Heart right ventricle (tissue), 16 donors: Measurements from ENCODE around the gene MFSD12. TPM values are rescaled to one million over a fixed set of nuclear protein-coding genes. Genes with fewer than 3 reads are reported as not detected.

Source experiments
- ATAC-seq, 8 donors: fragments of 200-7000 bp; cut with Tn5 transposase; one replicate each; pipeline ENCODE4 v1.9.1; 2020; ENCODE audit warnings: mild to moderate bottlenecking in 8 of 8, moderate library complexity in 8 of 8, moderate number of reproducible peaks in 1 of 8
- DNase-seq, 2 donors: peaks; one replicate each; pipeline ENCODE4 v3.0.0-alpha.2; 2020
- H3K27ac ChIP-seq, 10 donors: fragments of 200-600 bp; sonication (generic) in 2 of 10; one replicate each; pipeline versions ENCODE4 v1.5.0 to v1.8.0; 2020 to 2022; ENCODE audit warnings: mild to moderate bottlenecking in 3 of 10
- H3K27me3 ChIP-seq, 7 donors: fragments of 200-600 bp; one replicate each; pipeline ENCODE4 v1.8.0; 2021 to 2022; ENCODE audit warnings: mild to moderate bottlenecking in 2 of 7
- H3K36me3 ChIP-seq, 9 donors: fragments of 200-600 bp; sonication (generic) in 1 of 9; one replicate each; pipeline versions ENCODE4 v1.5.0 to v1.8.0; 2020 to 2022; ENCODE audit warnings: mild to moderate bottlenecking in 2 of 9
- H3K4me1 ChIP-seq, 9 donors: fragments of 200-600 bp; sonication (generic) in 1 of 9; one replicate each; pipeline versions ENCODE4 v1.5.0 to v1.8.0; 2020 to 2022; ENCODE audit warnings: mild to moderate bottlenecking in 4 of 9
- H3K4me3 ChIP-seq, 10 donors: fragments of 200-600 bp; sonication (generic) in 2 of 10; one replicate each; pipeline versions ENCODE4 v1.5.0 to v1.8.0; 2020 to 2022; ENCODE audit warnings: mild to moderate bottlenecking in 7 of 10, moderate library complexity in 2 of 10
- H3K9me3 ChIP-seq, 11 donors: fragments of 200-600 bp in 10 of 11; sonication (generic) in 2 of 11; one replicate each; pipeline versions ENCODE4 v1.5.0 to v1.8.0; 2013 to 2022; ENCODE audit warnings: mild to moderate bottlenecking in 2 of 11, control low read depth in 1 of 11, moderate library complexity in 1 of 11
- WGBS, 2 donors: extraction: QIAGEN DNeasy Blood & Tissue Kit; methylation state at CpG; one replicate each; pipeline ENCODE4 v1.1.7; 2013; ENCODE audit warnings: inconsistent platforms in 1 of 2; 5-methylcytosine and 5-hydroxymethylcytosine counted together
- intact Hi-C, 10 donors: fragments of 100-400 bp; cut with DNase I; formaldehyde crosslinking; loops; one replicate each; pipeline versions ENCODE4 v1.11.1 to v1.14.2; 2022
- polyA plus RNA-seq, 2 donors: library from polyadenylated mRNA; stranded (reverse); fragments of 200-250 nt; gene quantifications; one replicate each; pipeline ENCODE4 v1.2.3, GENCODE V29; 2013
- total RNA-seq, 10 donors: library from RNA; stranded (reverse); fragmentation: NEBNext Ultra II Directional in 3 of 10; extraction: Animal tissue kit (Norgen Biotek cat#: 25700) in 3 of 10; gene quantifications; one replicate each; pipeline versions ENCODE4 v1.2.1 to v1.2.4, GENCODE V29; 2021 to 2023
- TF ChIP-seq, protein P1 (sequence below), 9 donors: fragments of 200-600 bp; sonication (generic) in 2 of 9; IDR thresholded peaks; one replicate each; pipeline versions ENCODE4 v1.5.0 to v1.8.0; 2021 to 2022; ENCODE audit warnings: antibody characterized with exemption in 9 of 9, mild to moderate bottlenecking in 5 of 9, moderate library complexity in 1 of 9
- donor health status: Arrhythmogenic right ventricular cardiomyopathy.
- donor health status: ischemic (EF 13 %, LVEDD 7.1; RV severe dilation, severe dysfunction).
- donor health status: healthy with polysubstance abuse.
- donor health status: DM: no; HTN: yes; CAD: no.
- donor health status: DM: no; HTN: no; CAD: no.
- donor health status: ischemic (EF 25% LVEDD 6.9; RV normal size, moderate dysfunction).
- donor health status: ischemic (EF 25% LVEDD 5.7; RV mildly dilated, moderate dysfunction).
- donor health status: healthy.
- donor health status: DM: yes; HTN: yes; CAD: no.
- donor health status: Ischemic cardiomyopathy.
- donor health status: ischemic (EF 35%, LVEDD 5.7; RV mildly dilated, moderate dysfunction).
- donor health status: nonischemic (EF 11% LVEDD 7.7; RV severe dilation, severe dysfunction).
- donor health status: DM: yes; HTN: yes; CAD: no.
- donor health status: PGD.
- donor health status: ischemic (EF 29% LVEDD 5.4; RV normal size, mild dysfunction).
- donor health status: nonischemic (EF 23%, LVEDD 6.1; RV moderate dilation, normal function).

MFSD12 gene
- total and polyA plus RNA-seq, 12 donors: 11.6 to 43.2 (median 22.1) TPM

DNA sequence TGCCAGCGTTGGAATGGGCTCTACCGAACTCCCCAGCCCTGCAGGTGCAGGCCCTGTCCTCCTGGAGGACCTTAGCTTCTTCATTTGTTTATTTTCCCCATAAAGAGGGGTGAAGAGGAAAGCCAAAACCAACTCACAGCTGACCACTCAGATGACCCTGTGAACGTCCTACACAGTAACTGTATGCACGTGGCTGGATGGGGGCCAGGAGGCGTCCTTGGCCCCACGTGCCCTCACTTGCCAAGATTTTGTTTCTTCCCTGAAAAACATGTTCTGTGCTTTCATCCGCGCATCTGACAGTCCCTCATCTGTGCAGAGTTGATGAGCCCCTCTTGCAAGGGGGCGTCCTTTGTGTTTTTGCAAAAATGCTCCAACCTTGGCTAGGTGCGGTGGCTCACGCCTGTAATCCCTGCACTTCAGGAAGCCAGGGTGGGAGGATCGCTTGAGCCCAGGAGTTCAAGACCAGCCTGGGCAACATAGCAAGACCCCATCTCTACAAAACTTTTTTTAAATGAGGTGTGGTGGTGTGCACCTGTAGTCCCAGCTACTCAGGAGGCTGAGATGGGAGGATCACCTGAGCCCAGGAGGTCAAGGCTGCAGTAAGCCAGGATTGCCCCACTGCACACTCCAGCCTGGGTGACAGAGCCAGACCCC lies 23.7 kb downstream of the MFSD12 start:
- no peak for DNase-seq
- Histone ChIP-seq H3K4me1 (peaks cover 0 to 13% (median 0%) of the 10 kb centered on the region in 9 donors), H3K4me3 (no peak overlapping the region), H3K27ac (no peak overlapping the region), H3K36me3 (peaks cover 0 to 78% (median 44%) of the 10 kb centered on the region in 9 donors), H3K27me3 (no peaks in the 10 kb centered on the region), H3K9me3 (no peaks in the 10 kb centered on the region)
- no peak for ATAC-seq
- WGBS, 2 donors: 82 to 83% methylated on average over 12 of the region's 12 CpGs
- intact Hi-C loops: no loop called here
- TF ChIP-seq, protein P1, sequence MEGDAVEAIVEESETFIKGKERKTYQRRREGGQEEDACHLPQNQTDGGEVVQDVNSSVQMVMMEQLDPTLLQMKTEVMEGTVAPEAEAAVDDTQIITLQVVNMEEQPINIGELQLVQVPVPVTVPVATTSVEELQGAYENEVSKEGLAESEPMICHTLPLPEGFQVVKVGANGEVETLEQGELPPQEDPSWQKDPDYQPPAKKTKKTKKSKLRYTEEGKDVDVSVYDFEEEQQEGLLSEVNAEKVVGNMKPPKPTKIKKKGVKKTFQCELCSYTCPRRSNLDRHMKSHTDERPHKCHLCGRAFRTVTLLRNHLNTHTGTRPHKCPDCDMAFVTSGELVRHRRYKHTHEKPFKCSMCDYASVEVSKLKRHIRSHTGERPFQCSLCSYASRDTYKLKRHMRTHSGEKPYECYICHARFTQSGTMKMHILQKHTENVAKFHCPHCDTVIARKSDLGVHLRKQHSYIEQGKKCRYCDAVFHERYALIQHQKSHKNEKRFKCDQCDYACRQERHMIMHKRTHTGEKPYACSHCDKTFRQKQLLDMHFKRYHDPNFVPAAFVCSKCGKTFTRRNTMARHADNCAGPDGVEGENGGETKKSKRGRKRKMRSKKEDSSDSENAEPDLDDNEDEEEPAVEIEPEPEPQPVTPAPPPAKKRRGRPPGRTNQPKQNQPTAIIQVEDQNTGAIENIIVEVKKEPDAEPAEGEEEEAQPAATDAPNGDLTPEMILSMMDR (IDR thresholded peaks at IDR 0.05): no peak

DNA sequence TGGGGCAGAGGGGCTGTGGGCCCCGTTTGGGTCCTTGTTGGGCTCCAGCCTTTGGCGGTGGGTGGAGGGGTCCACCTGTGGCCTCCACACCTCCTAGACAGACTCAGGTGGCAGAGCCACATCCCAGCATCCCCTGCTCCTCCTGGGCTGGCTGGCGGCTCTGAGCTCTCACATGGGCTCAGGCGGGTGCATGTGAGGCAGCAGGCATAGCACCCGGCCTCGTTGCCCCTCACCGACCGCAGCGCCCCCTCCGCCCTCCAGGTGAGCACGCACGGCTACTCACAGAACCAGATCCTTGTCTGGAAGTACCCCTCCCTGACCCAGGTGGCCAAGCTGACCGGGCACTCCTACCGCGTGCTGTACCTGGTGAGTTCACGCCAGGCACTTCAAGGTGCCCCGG lies 24.4 kb downstream of the MFSD12 start:
- Histone ChIP-seq H3K9me3 (no peaks in the 10 kb centered on the region), H3K4me3 (no peak overlapping the region), H3K4me1 (peaks cover 0 to 13% (median 0%) of the 10 kb centered on the region in 9 donors), H3K27ac (no peak overlapping the region), H3K36me3 (peaks cover 0 to 75% (median 44%) of the 10 kb centered on the region in 9 donors), H3K27me3 (no peaks in the 10 kb centered on the region)
- TF ChIP-seq, protein P1 (IDR thresholded peaks at IDR 0.05): no peak
- 93 to 95% methylated on average over 17 of the region's 17 CpGs for WGBS, 2 donors
- ATAC-seq (no peak), DNase-seq (no peak)
- intact Hi-C loops: no loop called here

DNA sequence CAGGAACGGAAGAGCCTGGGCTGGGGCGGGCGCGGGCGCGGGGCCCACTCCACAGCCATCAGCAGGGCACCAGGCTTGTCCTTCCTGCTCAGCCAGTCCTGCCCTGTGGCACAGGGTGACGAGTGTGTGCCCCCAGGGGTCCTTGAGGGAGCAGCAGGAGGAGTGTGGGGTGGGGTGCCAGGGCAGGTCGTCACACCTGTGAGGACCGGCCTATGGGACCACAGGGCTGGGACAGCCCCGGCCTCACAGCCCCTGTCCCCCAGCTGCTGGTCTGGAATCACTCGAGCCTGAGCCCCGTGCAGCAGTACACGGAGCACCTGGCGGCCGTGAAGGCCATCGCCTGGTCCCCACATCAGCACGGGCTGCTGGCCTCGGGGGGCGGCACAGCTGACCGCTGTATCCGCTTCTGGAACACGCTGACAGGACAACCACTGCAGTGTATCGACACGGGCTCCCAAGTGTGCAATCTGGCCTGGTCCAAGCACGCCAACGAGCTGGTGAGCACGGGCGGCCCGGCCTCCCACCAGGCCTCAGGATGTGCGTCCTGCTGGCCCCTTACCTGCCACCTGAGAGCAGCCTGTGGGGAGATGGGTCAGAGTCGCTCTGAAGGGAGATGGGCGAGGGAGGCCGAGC lies 25.1 kb downstream of the MFSD12 start:
- no peaks in the 10 kb centered on the region for H3K27me3 ChIP-seq
- no peak overlapping the region for H3K4me3 ChIP-seq
- peaks cover 0 to 13% (median 0%) of the 10 kb centered on the region in 9 donors for H3K4me1 ChIP-seq
- 94 to 96% methylated on average over 32 to 33 of the region's 33 CpGs for WGBS, 2 donors
- peaks cover 0 to 78% (median 49%) of the 10 kb centered on the region in 9 donors for H3K36me3 ChIP-seq
- intact Hi-C loops: no loop called here
- H3K9me3 ChIP-seq: no peaks in the 10 kb centered on the region
- ATAC-seq (no peak), DNase-seq (no peak)
- no peak overlapping the region for H3K27ac ChIP-seq
- TF ChIP-seq, protein P1 (IDR thresholded peaks at IDR 0.05): no peak

DNA sequence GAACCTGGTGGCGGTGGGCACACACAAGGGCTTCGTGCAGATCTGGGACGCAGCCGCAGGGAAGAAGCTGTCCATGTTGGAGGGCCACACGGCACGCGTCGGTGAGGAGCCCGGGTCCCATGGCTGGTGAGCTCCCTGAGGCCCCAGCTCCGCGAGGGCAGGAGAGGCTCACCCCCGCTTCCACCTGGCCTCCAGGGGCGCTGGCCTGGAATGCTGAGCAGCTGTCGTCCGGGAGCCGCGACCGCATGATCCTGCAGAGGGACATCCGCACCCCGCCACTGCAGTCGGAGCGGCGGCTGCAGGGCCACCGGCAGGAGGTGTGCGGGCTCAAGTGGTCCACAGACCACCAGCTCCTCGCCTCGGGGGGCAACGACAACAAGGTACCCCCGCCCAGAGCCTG lies 25.7 kb downstream of the MFSD12 start:
- 91 to 92% methylated on average over 29 of the region's 29 CpGs for WGBS, 2 donors
- no peak for DNase-seq

More for the DNA sequence above, 25.7 kb downstream of the MFSD12 start:
- Histone ChIP-seq H3K4me1 (peaks cover 0 to 8% (median 0%) of the 10 kb centered on the region in 9 donors), H3K27ac (no peak overlapping the region), H3K4me3 (no peak overlapping the region), H3K36me3 (peaks cover 0 to 80% (median 53%) of the 10 kb centered on the region in 9 donors), H3K9me3 (no peaks in the 10 kb centered on the region), H3K27me3 (no peaks in the 10 kb centered on the region)
- ATAC-seq: no peak
- TF ChIP-seq, protein P1 (IDR thresholded peaks at IDR 0.05): no peak
- intact Hi-C loops: no loop called here
